ENCODE results near the gene DNAJA1. TPM values are rescaled to one million over a fixed set of nuclear protein-coding genes. Genes with fewer than 3 reads are reported as not detected.

DNAJA1 gene
- total RNA-seq, 1 experiment from 2014 or later = 117 TPM

DNA sequence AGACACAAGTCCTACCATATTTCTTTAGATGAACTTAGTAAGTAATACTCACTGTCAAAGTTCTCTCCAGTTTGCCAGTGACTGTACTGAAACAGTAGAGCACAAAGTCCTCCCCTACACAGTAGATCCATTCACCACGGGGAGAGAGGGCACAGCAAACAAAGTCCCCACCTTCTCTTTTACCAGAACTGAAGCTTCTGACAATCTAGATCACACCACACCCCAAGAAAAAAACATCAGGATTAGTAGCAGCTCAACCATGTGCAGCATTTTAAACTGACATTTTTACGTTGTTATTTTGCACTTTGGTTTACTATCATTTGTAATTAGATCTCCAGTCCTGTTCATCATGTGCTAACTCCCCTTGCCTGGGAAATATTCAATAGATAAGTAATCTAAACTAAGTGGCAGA is 23.0 kb downstream of the DNAJA1 start (continued):
- TF ChIP-seq, protein P1, sequence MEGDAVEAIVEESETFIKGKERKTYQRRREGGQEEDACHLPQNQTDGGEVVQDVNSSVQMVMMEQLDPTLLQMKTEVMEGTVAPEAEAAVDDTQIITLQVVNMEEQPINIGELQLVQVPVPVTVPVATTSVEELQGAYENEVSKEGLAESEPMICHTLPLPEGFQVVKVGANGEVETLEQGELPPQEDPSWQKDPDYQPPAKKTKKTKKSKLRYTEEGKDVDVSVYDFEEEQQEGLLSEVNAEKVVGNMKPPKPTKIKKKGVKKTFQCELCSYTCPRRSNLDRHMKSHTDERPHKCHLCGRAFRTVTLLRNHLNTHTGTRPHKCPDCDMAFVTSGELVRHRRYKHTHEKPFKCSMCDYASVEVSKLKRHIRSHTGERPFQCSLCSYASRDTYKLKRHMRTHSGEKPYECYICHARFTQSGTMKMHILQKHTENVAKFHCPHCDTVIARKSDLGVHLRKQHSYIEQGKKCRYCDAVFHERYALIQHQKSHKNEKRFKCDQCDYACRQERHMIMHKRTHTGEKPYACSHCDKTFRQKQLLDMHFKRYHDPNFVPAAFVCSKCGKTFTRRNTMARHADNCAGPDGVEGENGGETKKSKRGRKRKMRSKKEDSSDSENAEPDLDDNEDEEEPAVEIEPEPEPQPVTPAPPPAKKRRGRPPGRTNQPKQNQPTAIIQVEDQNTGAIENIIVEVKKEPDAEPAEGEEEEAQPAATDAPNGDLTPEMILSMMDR (IDR thresholded peaks at IDR 0.05 in 2 of 3, conservative IDR thresholded peaks at IDR 0.05 in 1 of 3; ENCODE audit: borderline replicate concordance in 1 of 3, insufficient read depth in 1 of 3, low read depth in 2 of 3, low read length in 2 of 3) = no peak
- TF ChIP-seq ELF1 (IDR thresholded peaks at IDR 0.05; ENCODE audit: borderline replicate concordance, low read depth) = no peak
- TF ChIP-seq POLR2AphosphoS5 (IDR thresholded peaks at IDR 0.05; ENCODE audit: low read depth, low read length) = no peak

DNA sequence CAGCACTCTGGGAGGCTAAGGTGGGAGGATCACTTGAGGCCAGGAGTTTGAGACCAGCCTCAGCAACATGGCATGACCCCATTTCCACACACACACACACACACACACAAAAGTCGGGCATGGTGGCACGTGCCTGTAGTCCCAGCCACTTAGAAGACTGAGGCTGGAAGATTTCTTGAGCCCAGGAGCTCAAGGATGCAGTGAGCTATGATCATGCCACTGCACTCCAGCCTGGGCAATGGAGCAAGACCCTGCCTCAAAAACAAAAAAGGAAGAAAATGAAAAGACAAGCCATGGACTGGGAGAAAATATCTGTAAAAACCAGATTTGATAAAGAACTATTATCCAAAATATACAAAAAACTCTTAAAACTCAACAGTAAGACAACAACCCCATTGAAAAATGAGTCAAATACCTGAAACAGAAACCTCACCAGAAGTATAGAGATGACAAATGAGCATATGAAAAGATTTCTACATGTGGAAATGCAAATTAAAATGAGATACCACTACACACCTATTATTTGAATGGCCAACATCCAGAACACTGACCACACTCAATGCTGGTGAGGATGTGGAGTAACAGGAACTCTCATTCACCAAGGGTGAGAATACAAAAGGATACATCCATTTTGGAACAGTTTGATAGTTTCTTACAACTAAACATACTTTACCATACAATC is 24.7 kb downstream of the DNAJA1 start:
- Histone ChIP-seq H4K20me1 (ENCODE audit: insufficient read depth) (no peaks in the 10 kb centered on the region), H3K4me1 (ENCODE audit: control insufficient read depth in 1 of 2, insufficient read depth in 2 of 2, low read length in 2 of 2) (no peaks in the 10 kb centered on the region), H2AFZ (ENCODE audit: low read depth, low read length, poor library complexity, severe bottlenecking) (no peak overlapping the region), H3K4me2 (ENCODE audit: low read length) (no peak overlapping the region), H3K36me3 (ENCODE audit: control insufficient read depth in 1 of 2, insufficient read depth in 2 of 2, low read length in 2 of 2) (peaks cover 29 to 30% of the 10 kb centered on the region in 2 experiments), H3K9me2 (ENCODE audit: insufficient read depth) (no peaks in the 10 kb centered on the region), H3K27me3 (ENCODE audit: insufficient read depth, low read length) (no peaks in the 10 kb centered on the region), H3K9ac (ENCODE audit: low read length) (no peak overlapping the region), H3K79me2 (ENCODE audit: insufficient read depth, low read length) (peaks cover 11% of the 10 kb centered on the region; the same call in 1 of the 2 replicates), H3K4me3 (replicated peaks in 1 of 2; ENCODE audit: low read depth in 1 of 2, low read length in 2 of 2) (no peak overlapping the region), H3K9me3 (ENCODE audit: control insufficient read depth in 1 of 2, insufficient read depth in 1 of 2, low read depth in 1 of 2, low read length in 2 of 2) (no peaks in the 10 kb centered on the region), H3K27ac (ENCODE audit: low read depth, low read length) (no peak overlapping the region)
- intact Hi-C loops (cut with micrococcal nuclease) = no loop called here
- ATAC-seq (no peak), DNase-seq (ENCODE audit: low read depth, low spot score) (no peak)
- CTCF ChIA-PET = no interaction called here
- TF ChIP-seq MAX (IDR thresholded peaks at IDR 0.05) (no peak), TCF7L2 (IDR thresholded peaks at IDR 0.05; ENCODE audit: borderline replicate concordance, extremely low read depth, insufficient read depth, insufficient read length) (no peak), ZNF274 (IDR thresholded peaks at IDR 0.05; ENCODE audit: low read depth, low read length) (no peak), POLR2AphosphoS5 (IDR thresholded peaks at IDR 0.05; ENCODE audit: low read depth, low read length) (no peak), EGR1 (IDR thresholded peaks at IDR 0.05; ENCODE audit: low read depth) (no peak), JUND (IDR thresholded peaks at IDR 0.05) (no peak), REST (IDR thresholded peaks at IDR 0.05; ENCODE audit: low read depth) (no peak), EZH2 (IDR thresholded peaks at IDR 0.05) (no peak)
- TF ChIP-seq, protein P2, sequence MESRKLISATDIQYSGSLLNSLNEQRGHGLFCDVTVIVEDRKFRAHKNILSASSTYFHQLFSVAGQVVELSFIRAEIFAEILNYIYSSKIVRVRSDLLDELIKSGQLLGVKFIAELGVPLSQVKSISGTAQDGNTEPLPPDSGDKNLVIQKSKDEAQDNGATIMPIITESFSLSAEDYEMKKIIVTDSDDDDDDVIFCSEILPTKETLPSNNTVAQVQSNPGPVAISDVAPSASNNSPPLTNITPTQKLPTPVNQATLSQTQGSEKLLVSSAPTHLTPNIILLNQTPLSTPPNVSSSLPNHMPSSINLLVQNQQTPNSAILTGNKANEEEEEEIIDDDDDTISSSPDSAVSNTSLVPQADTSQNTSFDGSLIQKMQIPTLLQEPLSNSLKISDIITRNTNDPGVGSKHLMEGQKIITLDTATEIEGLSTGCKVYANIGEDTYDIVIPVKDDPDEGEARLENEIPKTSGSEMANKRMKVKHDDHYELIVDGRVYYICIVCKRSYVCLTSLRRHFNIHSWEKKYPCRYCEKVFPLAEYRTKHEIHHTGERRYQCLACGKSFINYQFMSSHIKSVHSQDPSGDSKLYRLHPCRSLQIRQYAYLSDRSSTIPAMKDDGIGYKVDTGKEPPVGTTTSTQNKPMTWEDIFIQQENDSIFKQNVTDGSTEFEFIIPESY (IDR thresholded peaks at IDR 0.05; ENCODE audit: extremely low read depth, insufficient replicate concordance, low read length) = no peak
- TF ChIP-seq, protein P1 (IDR thresholded peaks at IDR 0.05 in 2 of 3, conservative IDR thresholded peaks at IDR 0.05 in 1 of 3; ENCODE audit: borderline replicate concordance in 1 of 3, insufficient read depth in 1 of 3, low read depth in 2 of 3, low read length in 2 of 3) = no peak
- POLR2A ChIA-PET = no interaction called here
- no TSS peak for BruUV-seq (replicated peaks)
- RAD21 ChIA-PET (ENCODE audit: low non-redundant PET in 1 of 2, low total read pairs in 2 of 2, uncharacterized antibody in 2 of 2, unreplicated experiment in 2 of 2) = no interaction called here
